EL (cell line): ENCODE measurements around the gene TOMM22.

Experiments used
- DNase-seq: peaks from one replicate; pipeline ENCODE4 v3.0.0-alpha.2; 2016

TOMM22 gene

DNA sequence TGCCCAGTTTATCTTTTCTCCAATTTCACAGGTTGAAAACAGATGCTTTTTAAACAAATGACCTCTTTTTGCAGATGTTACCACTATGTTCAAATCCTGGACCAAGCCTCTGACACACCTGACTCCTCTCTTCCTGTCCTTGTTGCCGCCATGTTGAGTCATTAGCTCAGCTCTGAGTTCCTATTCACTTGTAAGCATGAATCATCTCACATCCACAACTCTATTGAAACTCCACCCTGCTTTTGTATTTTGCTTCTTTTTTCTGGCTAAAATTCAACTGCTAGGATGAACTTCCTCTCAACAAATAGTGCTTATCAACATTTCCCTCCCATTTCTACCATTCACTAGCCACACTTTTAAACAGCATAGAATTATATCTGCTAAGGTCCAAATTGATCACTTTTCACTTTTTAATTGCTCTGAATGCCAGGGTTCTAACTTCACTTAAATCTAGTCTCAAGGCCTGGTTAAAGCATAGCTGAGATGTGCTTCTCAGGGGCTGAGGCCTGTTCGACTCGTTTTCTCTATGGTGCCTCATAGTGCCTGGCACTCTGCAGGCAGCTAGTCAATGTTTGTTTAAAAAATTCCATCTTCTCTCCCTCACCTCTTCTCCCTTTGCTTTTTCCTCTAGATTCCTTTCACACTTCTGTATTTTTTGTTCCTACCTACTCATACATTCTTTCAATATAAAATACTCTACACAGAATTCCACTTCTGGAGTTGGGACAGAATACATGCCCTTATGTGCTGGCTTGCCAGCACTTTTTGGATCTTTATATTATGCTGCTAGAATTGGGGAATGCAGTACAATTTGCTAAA lies 15.1 kb downstream of the TOMM22 start:
- DNase-seq: peak; percentile 84

GRCh38 chr22:38697425-38698089 lies 15.8 kb downstream of the TOMM22 start:
- no peak for DNase-seq

DNA sequence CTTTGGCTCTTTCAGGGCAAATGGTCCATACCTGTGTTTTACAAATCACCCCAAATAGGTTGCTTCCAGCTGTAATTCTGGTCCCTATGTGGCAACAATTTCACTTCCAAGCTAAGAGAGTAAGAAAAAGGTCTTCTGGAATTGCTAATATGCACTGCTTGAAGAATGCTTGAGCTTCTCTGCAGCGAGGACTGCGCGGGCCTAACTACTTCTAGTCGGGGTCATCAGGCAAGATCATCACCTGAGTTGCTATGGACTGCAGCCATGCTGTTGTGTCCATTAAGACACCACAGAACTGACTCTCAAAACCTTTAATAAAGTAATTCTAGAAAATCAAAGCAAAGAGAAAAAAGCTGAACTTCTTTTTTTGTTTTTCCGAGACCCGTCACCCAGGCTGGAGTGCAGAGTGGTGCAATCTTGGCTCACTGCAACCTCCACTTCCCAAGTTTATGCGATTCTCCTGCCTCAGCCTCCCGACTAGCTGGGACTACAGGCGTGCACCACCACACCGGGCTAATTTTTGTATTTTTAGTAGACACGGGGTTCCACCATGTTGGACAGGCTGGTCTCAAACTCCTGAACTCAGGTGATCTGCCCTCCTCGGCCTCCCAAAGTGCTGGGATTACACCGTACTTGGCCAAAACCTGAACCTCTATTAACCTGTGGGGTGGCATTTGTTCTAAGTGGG lies 16.8 kb downstream of the TOMM22 start:
- DNase-seq: no peak

DNA sequence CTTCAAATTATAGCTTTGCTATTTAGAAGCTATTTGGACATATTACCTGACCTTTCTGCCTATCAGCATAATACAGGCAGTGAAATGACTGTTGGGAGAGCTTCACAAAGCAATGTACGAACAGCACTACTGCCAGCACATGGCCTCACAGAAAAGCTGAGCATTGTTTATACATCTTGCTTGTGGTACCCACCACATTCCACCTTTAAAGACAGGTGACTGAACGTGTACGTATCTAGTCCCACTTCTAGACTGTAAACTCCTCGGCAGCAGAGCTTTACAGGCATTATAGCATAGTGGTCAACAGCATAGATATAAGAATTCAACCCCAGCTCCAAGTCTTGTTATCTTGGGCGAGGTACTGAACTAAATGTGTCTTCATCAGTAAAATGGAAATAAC lies 17.4 kb downstream of the TOMM22 start:
- DNase-seq: no peak

DNA sequence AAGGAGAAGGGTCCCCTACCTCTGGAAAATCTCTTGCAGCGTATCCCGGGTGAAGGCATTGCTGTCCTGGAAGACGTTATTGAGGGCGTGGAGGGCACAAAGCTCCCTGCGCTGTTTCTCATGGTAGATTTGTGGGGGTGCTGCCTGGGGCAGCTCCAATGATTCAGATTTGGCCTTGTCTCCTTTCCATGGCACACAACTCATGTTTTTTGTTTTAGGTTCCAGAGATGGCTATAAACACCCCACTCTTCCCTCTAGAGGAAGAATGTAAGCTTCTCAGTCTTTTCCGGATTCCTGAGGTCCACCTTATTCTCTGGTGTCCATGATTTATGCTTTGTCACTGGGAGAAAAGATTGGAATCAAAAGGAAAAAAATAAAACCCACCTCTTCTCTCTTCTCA lies 18.0 kb downstream of the TOMM22 start:
- DNase-seq: peak; percentile 55

DNA sequence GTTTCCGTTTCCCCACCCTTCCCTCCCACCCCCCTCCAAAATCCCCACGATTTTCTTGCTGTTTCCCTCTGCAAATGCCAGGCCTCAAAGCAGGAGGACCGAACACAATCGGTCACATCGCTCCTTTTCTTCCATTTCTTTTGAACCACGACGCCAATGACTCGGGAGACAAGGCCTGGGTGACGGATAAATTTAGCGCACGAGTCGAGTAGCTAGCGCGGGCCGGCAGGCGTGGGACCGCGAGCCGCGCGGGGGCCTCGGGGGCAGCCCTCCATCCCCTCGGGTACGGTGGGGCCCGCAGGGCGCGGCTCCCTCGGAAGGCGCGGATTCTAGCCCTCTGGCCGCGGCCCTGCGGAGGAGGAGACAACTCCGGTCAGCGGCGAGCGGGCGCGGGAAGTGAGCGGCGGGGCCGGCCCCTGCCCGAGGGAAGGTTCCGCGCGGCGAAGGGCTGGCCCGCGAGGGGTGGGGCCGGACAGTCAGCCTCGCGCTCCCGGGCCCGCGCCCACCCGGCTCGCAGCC lies 18.6 kb downstream of the TOMM22 start:
- peak; percentile 76 for DNase-seq

DNA sequence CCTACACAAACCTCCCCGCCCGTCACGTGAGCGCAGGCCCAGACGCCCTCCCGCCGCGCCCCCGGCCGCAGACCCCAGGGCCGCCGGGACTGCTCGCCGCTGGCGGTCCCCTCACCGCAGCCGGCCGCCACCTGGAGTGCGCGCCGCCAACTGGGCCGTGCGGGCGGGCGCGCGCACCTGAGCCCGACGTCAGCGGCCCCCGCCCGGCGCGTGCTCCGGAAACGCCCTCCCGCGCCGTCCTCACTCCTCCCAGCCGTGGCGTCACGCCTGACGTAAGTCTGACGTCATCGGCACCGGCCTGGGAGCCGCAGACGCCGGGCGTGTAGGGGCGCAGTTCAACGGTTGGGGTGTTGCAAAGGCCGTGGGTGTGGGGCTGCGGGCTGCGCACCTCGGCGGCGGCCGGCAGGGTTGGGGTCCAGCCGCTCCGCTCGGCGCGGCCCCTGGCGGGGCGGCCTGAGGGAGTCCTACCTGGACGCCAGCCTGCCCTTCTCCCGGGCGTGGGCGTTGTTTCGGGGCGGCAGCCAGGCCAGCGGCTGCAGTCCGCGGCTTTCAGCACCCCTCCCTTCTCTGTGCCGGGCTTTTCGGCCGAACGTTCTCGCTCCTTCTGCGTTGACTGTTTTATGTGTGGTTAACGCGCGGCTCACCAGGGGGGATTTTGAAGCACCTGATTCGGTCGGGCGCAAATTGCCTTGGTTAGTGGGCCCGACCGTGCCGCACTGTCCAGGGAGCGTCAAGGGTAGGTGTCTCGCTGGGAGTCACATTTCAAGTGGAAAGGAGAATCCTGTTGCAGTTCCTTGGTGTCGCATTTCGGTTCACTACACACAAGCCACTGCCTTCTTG lies 19.3 kb downstream of the TOMM22 start, which contains the start of gene JOSD1:
JOSD1 (minus strand) TSS at position 155 of the 840 bp plus-strand sequence. CDS start 956 bp downstream, outside the sequence.
- DNase-seq: peak; percentile 93

GRCh38 chr22:38704654-38705234 lies 23.0 kb downstream of the TOMM22 start:
- no peak for DNase-seq

DNA sequence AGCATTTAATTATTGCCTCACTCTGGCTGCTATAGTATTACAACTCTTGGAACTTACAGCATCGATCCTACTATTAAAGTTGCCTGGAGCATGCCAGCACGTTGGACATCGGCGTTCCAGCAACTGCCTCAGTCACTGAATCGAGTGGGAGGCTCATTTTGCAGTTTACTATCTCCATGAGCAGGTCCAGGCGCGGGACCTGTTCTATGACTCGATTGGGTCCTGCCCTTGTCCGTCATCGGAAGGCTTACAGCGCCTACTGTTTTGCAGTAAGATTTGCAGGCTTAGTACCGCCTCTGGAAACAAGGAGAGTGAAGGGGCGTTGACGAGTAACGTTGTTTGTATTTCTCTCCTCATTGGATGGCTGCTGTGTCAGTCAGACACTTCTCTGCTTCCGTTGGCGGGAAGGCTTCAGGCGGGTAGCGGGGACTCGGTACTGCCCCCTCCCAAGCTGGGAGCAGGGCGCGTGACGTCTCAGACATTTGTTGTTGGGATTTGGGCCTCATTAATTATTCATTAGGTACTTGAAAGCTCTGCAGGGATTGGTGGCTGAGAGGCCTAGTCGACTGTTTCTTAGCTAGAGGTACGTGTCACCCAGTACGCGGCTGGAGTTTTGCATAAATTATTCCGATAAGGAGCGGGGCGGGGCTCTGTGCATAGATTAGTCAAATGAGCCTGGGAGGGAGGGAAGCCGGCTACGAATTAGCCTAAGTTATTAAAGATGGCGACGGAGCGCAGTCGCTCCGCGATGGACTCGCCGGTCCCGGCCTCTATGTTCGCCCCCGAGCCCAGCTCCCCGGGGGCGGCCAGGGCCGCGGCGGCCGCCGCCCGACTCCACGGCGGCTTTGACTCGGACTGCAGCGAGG lies 23.7 kb downstream of the TOMM22 start, which contains the start of gene GTPBP1:
GTPBP1 (plus strand) TSS at position 710 of the 866 bp plus-strand sequence; CDS start at position 722, 12 bp downstream.
- DNase-seq: peak; percentile 100

- peak; percentile 37 for DNase-seq
Observed at GRCh38 chr22:38706101-38706900, 24.5 kb downstream of the TOMM22 start.

GRCh38 chr22:38706901-38707195 lies 25.1 kb downstream of the TOMM22 start:
- no peak for DNase-seq

DNA sequence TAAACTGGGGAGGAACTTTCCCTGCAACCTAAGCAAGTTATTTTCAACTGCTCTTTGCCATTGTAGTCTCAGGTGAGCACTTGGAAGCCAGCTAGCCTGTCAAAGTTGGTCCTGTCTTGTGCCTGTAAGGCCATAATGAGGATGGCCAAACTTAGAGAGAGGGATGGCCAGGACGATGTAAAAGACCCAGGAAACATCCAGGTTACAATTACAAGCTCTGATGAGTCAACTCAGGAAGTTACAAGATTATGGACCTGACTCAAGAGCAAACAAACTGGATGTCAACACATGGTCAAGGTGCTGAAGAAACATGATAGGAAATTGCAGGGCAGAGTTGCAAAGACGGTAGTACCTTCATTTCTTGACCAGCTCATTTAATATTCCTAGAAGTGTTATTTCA lies 25.6 kb downstream of the TOMM22 start:
- DNase-seq: peak; percentile 49

- no peak for DNase-seq
Observed at GRCh38 chr22:38707984-38708383, 26.2 kb downstream of the TOMM22 start.

DNA sequence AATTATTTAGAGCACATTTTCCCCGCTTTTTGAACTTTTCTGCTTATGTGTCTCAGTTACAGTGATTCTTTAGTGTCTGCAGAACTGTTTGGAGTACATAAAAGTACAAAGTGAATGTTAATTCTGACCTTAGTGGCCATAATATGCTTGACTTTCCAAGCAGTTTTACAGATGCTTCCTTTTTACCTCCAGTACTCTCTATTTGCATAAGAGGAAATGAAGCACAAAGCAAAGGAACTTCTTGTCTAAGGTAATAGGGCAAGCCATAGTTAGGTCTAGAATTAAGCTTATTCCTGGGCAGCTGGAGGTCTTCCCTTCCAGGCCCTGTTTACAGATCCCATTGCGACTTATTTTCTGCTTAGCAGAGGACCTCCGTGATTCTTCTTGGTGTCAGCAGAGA lies 27.5 kb downstream of the TOMM22 start:
- no peak for DNase-seq

DNA sequence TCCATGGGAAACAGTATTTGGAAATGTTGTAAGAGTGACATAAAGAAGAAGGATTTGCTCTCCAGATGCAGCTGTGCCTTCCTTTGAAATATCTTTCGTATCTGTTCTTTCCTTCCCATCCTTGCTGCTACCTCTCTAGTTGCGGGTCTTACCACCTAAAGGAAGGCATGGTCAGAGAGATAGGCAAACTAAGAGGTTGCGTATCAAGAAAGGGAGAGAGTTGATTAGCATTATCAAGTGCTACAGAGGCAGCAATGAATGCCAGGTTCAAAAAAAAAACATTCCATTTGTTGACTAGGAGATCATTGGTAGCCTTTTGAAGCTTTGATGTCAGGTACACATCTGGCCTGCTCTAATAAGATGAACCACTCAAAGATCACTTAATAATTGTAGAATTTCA lies 28.6 kb downstream of the TOMM22 start:
- DNase-seq: no peak

DNA sequence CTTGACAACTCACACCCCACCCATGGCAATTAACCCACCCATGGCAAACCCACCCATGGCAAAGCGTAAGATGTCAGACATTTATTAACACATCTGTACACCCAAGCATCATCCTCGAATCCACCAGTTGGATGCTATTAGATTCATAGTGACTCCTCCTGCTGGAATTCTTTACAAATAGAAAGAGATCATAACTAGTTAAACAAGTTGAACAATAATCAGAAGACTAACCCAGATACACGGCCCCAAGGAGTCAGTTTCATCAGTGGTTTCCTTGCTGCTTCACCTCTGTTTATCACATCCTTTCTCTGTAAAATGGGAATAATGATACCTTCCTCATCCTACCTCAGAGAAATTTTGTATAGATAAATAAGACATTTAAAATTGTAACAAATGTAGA lies 29.1 kb downstream of the TOMM22 start:
- no peak for DNase-seq

GRCh38 chr22:38712486-38713207 lies 30.9 kb downstream of the TOMM22 start:
- DNase-seq: no peak

GRCh38 chr22:38713921-38714320 lies 32.2 kb downstream of the TOMM22 start:
- DNase-seq: no peak

GRCh38 chr22:38715176-38715764 lies 33.5 kb downstream of the TOMM22 start:
- DNase-seq: no peak
